Left lung (tissue), 10 donors: ENCODE data around the gene INCENP. TPM values are rescaled to one million over a fixed set of nuclear protein-coding genes. Genes with fewer than 3 reads are reported as not detected.

ENCODE experiments used
- ATAC-seq: fragments of 200-7000 bp; cut with Tn5 transposase; one replicate; pipeline ENCODE4 v1.9.1; 2020; ENCODE audit warnings: moderate library complexity
- DNase-seq, 4 donors: peaks; one replicate each; pipeline ENCODE4 v3.0.0-alpha.2; 2013 to 2020
- H3K27ac ChIP-seq, 2 donors: fragments of 200-600 bp; sonication (generic) in 1 of 2; one replicate each; pipeline versions ENCODE4 v1.5.0 to v1.8.0; 2020 to 2021
- H3K27me3 ChIP-seq, 2 donors: fragments of 200-600 bp; sonication (generic) in 1 of 2; one replicate each; pipeline versions ENCODE4 v1.5.0 to v1.8.0; 2020 to 2021
- H3K36me3 ChIP-seq, 2 donors: fragments of 200-600 bp; sonication (generic) in 1 of 2; one replicate each; pipeline versions ENCODE4 v1.5.0 to v1.8.0; 2020 to 2021
- H3K4me1 ChIP-seq, 2 donors: fragments of 200-600 bp; one replicate each; pipeline ENCODE4 v1.8.0; 2021
- H3K4me3 ChIP-seq, 2 donors: fragments of 200-600 bp; sonication (generic) in 1 of 2; one replicate each; pipeline versions ENCODE4 v1.5.0 to v1.8.0; 2020 to 2021; ENCODE audit warnings: mild to moderate bottlenecking in 1 of 2
- H3K9me3 ChIP-seq, 2 donors: fragments of 200-600 bp; sonication (generic) in 1 of 2; one replicate each; pipeline versions ENCODE4 v1.5.0 to v1.8.0; 2020 to 2021
- CTCF ChIP-seq, 2 donors: fragments of 200-600 bp; sonication (generic) in 1 of 2; IDR thresholded peaks; one replicate each; pipeline versions ENCODE4 v1.5.0 to v1.8.0; 2021; ENCODE audit warnings: antibody characterized with exemption in 2 of 2
- intact Hi-C, 2 donors: fragments of 100-400 bp; cut with DNase I; formaldehyde crosslinking; loops; one replicate each; pipeline versions ENCODE4 v1.11.2 to v1.14.2; 2022
- polyA plus RNA-seq, 6 donors: library from polyadenylated mRNA; unstranded; fragments of 120-200 nt; gene quantifications; one replicate each; pipeline ENCODE4 v1.2.1, GENCODE V29; 2013; ENCODE audit not compliant: insufficient read length in 6 of 6
- total RNA-seq, 2 donors: library from RNA; stranded (reverse); fragmentation: NEBNext Ultra II Directional; extraction: Animal tissue kit (Norgen Biotek cat#: 25700); gene quantifications; one replicate each; pipeline ENCODE4 v1.2.1, GENCODE V29; 2021
- donor health status: DM: no; HTN: yes; CAD: no.
- donor health status: DM: no; HTN: no; CAD: no.

INCENP gene
- total and polyA plus RNA-seq, 8 donors = 17.3 to 47.4 (median 30.1) TPM

- DNase-seq = no peak
- Histone ChIP-seq H3K4me3 (no peak overlapping the region), H3K27ac (no peak overlapping the region), H3K9me3 (no peaks in the 10 kb centered on the region), H3K36me3 (peaks cover 0 to 50% of the 10 kb centered on the region in 2 donors), H3K27me3 (no peaks in the 10 kb centered on the region), H3K4me1 (peaks cover 13 to 21% of the 10 kb centered on the region in 2 donors)
- no peak for TF ChIP-seq CTCF (IDR thresholded peaks at IDR 0.05)
- intact Hi-C loops = no loop called here
- ATAC-seq = no peak
These were observed 4.3 kb downstream of the INCENP start for GRCh38 chr11:62127941-62128770.

GRCh38 chr11:62128835-62129234 lies 5.0 kb downstream of the INCENP start:
- H3K27ac ChIP-seq = no peak overlapping the region
- H3K4me1 ChIP-seq = peaks cover 9 to 17% of the 10 kb centered on the region in 2 donors
- H3K27me3 ChIP-seq = no peaks in the 10 kb centered on the region
- no peak for ATAC-seq
- H3K4me3 ChIP-seq = no peak overlapping the region
- intact Hi-C loops = no loop called here
- no peak for TF ChIP-seq CTCF (IDR thresholded peaks at IDR 0.05)
- no peak for DNase-seq
- H3K9me3 ChIP-seq = no peaks in the 10 kb centered on the region
- peaks cover 0 to 55% of the 10 kb centered on the region in 2 donors for H3K36me3 ChIP-seq

- H3K4me3 ChIP-seq = no peak overlapping the region
- intact Hi-C loops = no loop called here
- H3K27ac ChIP-seq = no peak overlapping the region
- DNase-seq (no peak), ATAC-seq (no peak)
- H3K4me1 ChIP-seq = peaks cover 6 to 12% of the 10 kb centered on the region in 2 donors
- peaks cover 0 to 63% of the 10 kb centered on the region in 2 donors for H3K36me3 ChIP-seq
- H3K27me3 ChIP-seq = no peaks in the 10 kb centered on the region
- H3K9me3 ChIP-seq = no peaks in the 10 kb centered on the region
- TF ChIP-seq CTCF (IDR thresholded peaks at IDR 0.05) = no peak
These were observed 5.9 kb downstream of the INCENP start for GRCh38 chr11:62129590-62130282.

GRCh38 chr11:62130283-62131169 lies 6.7 kb downstream of the INCENP start:
- no peaks in the 10 kb centered on the region for H3K9me3 ChIP-seq
- ATAC-seq = no peak
- H3K36me3 ChIP-seq = peaks cover 0 to 71% of the 10 kb centered on the region in 2 donors
- peaks cover 0 to 4% of the 10 kb centered on the region in 2 donors for H3K4me1 ChIP-seq
- intact Hi-C loops = no loop called here
- H3K4me3 ChIP-seq = no peak overlapping the region
- DNase-seq = no peak
- no peak overlapping the region for H3K27ac ChIP-seq
- no peaks in the 10 kb centered on the region for H3K27me3 ChIP-seq
- no peak for TF ChIP-seq CTCF (IDR thresholded peaks at IDR 0.05)
